ENCODE results near the gene FXR2.

GRCh38 chr17:7561589-7562207 is 53.0 kb downstream of the FXR2 start, which contains the start of gene SENP3:
- TF ChIP-seq CTCF (conservative IDR thresholded peaks at IDR 0.05 in 1 of 2, IDR thresholded peaks at IDR 0.05 in 1 of 2; ENCODE audit: extremely low read depth in 1 of 2, insufficient read depth in 1 of 2, low read depth in 1 of 2, low read length in 2 of 2) (no peak), EZH2 (IDR thresholded peaks at IDR 0.05; ENCODE audit: borderline replicate concordance, low read length) (no peak)

Data from mammary epithelial cell (primary cell).